Heart left ventricle (tissue), 13 donors: Measurements from ENCODE around the gene ZFPM1.

Source experiments
- POLR2A ChIP-seq, 2 donors: fragments of 450-650 bp; IDR thresholded peaks; one replicate each; pipeline ENCODE4 v1.6.1; 2017; ENCODE audit warnings: antibody characterized with exemption in 2 of 2, mild to moderate bottlenecking in 2 of 2, moderate library complexity in 2 of 2
- TF ChIP-seq, protein P1 (sequence below), 12 donors: fragments of 200-600 bp; sonication (generic) in 4 of 12; IDR thresholded peaks; one replicate each; pipeline versions ENCODE4 v1.5.0 to v1.8.0; 2018 to 2022; ENCODE audit warnings: antibody characterized with exemption in 12 of 12, mild to moderate bottlenecking in 5 of 12
- donor health status: ischemic (EF 13 %, LVEDD 7.1; RV severe dilation, severe dysfunction).
- donor health status: DM: no; HTN: yes; CAD: no.
- donor health status: DM: no; HTN: no; CAD: no.
- donor health status: ischemic (EF 25% LVEDD 6.9; RV normal size, moderate dysfunction).
- donor health status: ischemic (EF 25% LVEDD 5.7; RV mildly dilated, moderate dysfunction).
- donor health status: ischemic (EF 35%, LVEDD 5.7; RV mildly dilated, moderate dysfunction).
- donor health status: nonischemic (EF 11% LVEDD 7.7; RV severe dilation, severe dysfunction).
- donor health status: DM: yes; HTN: yes; CAD: no.
- donor health status: PGD.
- donor health status: ischemic (EF 29% LVEDD 5.4; RV normal size, mild dysfunction).
- donor health status: nonischemic (EF 23%, LVEDD 6.1; RV moderate dilation, normal function).

DNA sequence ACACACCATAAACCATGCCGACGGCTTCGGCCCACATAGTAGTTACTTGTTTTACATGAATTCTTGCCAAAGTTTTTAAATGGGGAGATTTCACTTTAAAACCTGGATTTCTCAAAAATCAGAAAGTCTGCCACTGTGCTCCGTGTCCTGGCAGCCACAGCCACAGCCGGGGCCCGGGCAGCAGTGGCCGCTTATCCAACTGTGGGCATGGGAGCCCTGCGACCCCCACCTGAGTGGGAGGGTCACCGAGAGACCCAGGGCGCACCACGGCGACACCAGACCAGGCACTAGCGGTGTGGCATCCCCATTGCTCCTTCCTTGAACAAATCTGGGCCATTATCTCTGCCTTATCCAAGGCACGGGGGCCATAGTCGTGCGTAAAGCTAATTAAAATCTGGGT lies 40.3 kb upstream of the ZFPM1 start:
- TF ChIP-seq, protein P1, sequence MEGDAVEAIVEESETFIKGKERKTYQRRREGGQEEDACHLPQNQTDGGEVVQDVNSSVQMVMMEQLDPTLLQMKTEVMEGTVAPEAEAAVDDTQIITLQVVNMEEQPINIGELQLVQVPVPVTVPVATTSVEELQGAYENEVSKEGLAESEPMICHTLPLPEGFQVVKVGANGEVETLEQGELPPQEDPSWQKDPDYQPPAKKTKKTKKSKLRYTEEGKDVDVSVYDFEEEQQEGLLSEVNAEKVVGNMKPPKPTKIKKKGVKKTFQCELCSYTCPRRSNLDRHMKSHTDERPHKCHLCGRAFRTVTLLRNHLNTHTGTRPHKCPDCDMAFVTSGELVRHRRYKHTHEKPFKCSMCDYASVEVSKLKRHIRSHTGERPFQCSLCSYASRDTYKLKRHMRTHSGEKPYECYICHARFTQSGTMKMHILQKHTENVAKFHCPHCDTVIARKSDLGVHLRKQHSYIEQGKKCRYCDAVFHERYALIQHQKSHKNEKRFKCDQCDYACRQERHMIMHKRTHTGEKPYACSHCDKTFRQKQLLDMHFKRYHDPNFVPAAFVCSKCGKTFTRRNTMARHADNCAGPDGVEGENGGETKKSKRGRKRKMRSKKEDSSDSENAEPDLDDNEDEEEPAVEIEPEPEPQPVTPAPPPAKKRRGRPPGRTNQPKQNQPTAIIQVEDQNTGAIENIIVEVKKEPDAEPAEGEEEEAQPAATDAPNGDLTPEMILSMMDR (IDR thresholded peaks at IDR 0.05) = no peak
- TF ChIP-seq POLR2A (IDR thresholded peaks at IDR 0.05) = no peak
